Endothelial cell of umbilical vein (primary cell): ENCODE measurements around the gene AKAP13. TPM values are rescaled to one million over a fixed set of nuclear protein-coding genes. Genes with fewer than 3 reads are reported as not detected.

Source experiments
- BruUV-seq: library from RNA; stranded (reverse); fragments of 400-500 nt; replicated peaks from 2 replicates; lab custom pipeline; 2021; lab: Mats Ljungman, UMichigan
- CTCF ChIA-PET: fragments of 300-600, 350-600 bp; sonication (Branson Sonifier 250); formaldehyde crosslinking; loops from one replicate; lab custom pipeline; 2021; ENCODE audit warnings: antibody characterized with exemption, inconsistent platforms; lab: Charles Lee
- POLR2A ChIA-PET: fragments of 300-600, 350-600 bp; sonication (Branson Sonifier 250); formaldehyde crosslinking; loops from one replicate; lab custom pipeline; 2021; ENCODE audit warnings: antibody characterized with exemption, inconsistent platforms; lab: Charles Lee
- DNase-seq: peaks from one replicate; pipeline ENCODE4 v3.0.0-alpha.2; 2011; ENCODE audit warnings: low read depth, low spot score
- FAIRE-seq: peaks from 2 replicates; lab custom pipeline; 2011; peaks lifted over from hg19 to GRCh38; lab: Jason Lieb, UNC
- H2AFZ ChIP-seq: 2 replicates; pipeline ENCODE4 v1.6.0; 2012; ENCODE audit warnings: low read depth, low read length, control low read depth, inconsistent platforms
- H3K27ac ChIP-seq: 2 replicates; pipeline ENCODE4 v1.5.1; 2011; ENCODE audit warnings: low read depth, mild to moderate bottlenecking, control low read depth, low read length, moderate library complexity; ENCODE audit not compliant: insufficient read depth
- H3K27me3 ChIP-seq, 2 experiments: 2 replicates each; pipeline versions ENCODE4 v1.6.0 to v1.6.1; 2011; ENCODE audit warnings: low read length in 2 of 2, mixed read lengths in 1 of 2; ENCODE audit not compliant: control insufficient read depth in 2 of 2, insufficient read depth in 2 of 2
- H3K36me3 ChIP-seq, 2 experiments: 2 replicates in 1 of 2; 3 replicates in 1 of 2; pipeline ENCODE4 v1.5.1; 2011; ENCODE audit warnings: low read length in 2 of 2, mild to moderate bottlenecking in 1 of 2, moderate library complexity in 1 of 2; ENCODE audit not compliant: control insufficient read depth in 2 of 2, insufficient read depth in 2 of 2; ENCODE audit errors: extremely low read depth in 1 of 2
- H3K4me1 ChIP-seq: 3 replicates; pipeline ENCODE4 v1.5.1; 2011; ENCODE audit warnings: mild to moderate bottlenecking, low read length; ENCODE audit not compliant: control insufficient read depth, insufficient read depth; ENCODE audit errors: extremely low read depth
- H3K4me2 ChIP-seq: 2 replicates; pipeline ENCODE4 v1.6.1; 2011; ENCODE audit warnings: low read length, control low read depth, mixed read lengths; ENCODE audit not compliant: insufficient read depth
- H3K4me3 ChIP-seq, 3 experiments: fragments of 200-600 bp in 1 of 3; sonication (generic), shearing (Covaris generic) in 1 of 3; replicated peaks in 1 of 3; 2 replicates each; pipeline ENCODE4 v1.5.1; 2011 to 2016; ENCODE audit warnings: control low read depth in 3 of 3, low read length in 3 of 3, mild to moderate bottlenecking in 2 of 3, inconsistent platforms in 1 of 3, low read depth in 1 of 3, moderate library complexity in 1 of 3; ENCODE audit not compliant: insufficient read depth in 1 of 3
- H3K79me2 ChIP-seq: 2 replicates; pipeline ENCODE4 v1.6.0; 2012; ENCODE audit warnings: low read length, inconsistent platforms; ENCODE audit not compliant: control insufficient read depth, insufficient read depth
- H3K9ac ChIP-seq: replicated peaks from 2 replicates; pipeline ENCODE3; 2011; ENCODE audit warnings: low read length, control low read depth; ENCODE audit not compliant: insufficient read depth; ENCODE audit errors: extremely low read depth
- H3K9me1 ChIP-seq: replicated peaks from 3 replicates; pipeline ENCODE4 v1.6.0; 2011; ENCODE audit warnings: mild to moderate bottlenecking, low read length; ENCODE audit not compliant: control insufficient read depth, insufficient read depth; ENCODE audit errors: extremely low read depth
- H3K9me3 ChIP-seq: replicated peaks from 2 replicates; pipeline ENCODE4 v1.5.1; 2012; ENCODE audit warnings: low read length, inconsistent platforms; ENCODE audit not compliant: control insufficient read depth, insufficient read depth
- H4K20me1 ChIP-seq: replicated peaks from 2 replicates; pipeline ENCODE3; 2011; ENCODE audit warnings: mild to moderate bottlenecking, low read length; ENCODE audit not compliant: control insufficient read depth, insufficient read depth; ENCODE audit errors: extremely low read depth
- EZH2 ChIP-seq: IDR thresholded peaks from 2 replicates; pipeline ENCODE4 v1.6.1; 2012; ENCODE audit warnings: borderline replicate concordance, low read depth, mild to moderate bottlenecking, moderate library complexity, low read length, inconsistent platforms; ENCODE audit not compliant: severe bottlenecking
- FOS ChIP-seq: IDR thresholded peaks from 2 replicates; pipeline ENCODE4 v1.6.1; 2011; ENCODE audit warnings: mild to moderate bottlenecking, low read length, moderate library complexity, borderline replicate concordance; ENCODE audit not compliant: insufficient read depth
- GATA2 ChIP-seq: IDR thresholded peaks from 2 replicates; pipeline ENCODE4 v1.7.0; 2011; ENCODE audit warnings: low read depth, mild to moderate bottlenecking, moderate library complexity, mixed read lengths, low read length; ENCODE audit not compliant: insufficient read length, insufficient read depth
- JUN ChIP-seq: IDR thresholded peaks from 2 replicates; pipeline ENCODE4 v1.6.1; 2011; ENCODE audit warnings: borderline replicate concordance, low read depth; ENCODE audit not compliant: insufficient read length, insufficient read depth
- MYC ChIP-seq: IDR thresholded peaks from one replicate; pipeline ENCODE4 v1.6.1; 2011; ENCODE audit warnings: mild to moderate bottlenecking, low read depth, low read length
- POLR2A ChIP-seq: IDR thresholded peaks from 2 replicates; pipeline ENCODE4 v1.6.1; 2012; ENCODE audit warnings: low read depth, mild to moderate bottlenecking, control low read depth, low read length
- POLR2AphosphoS5 ChIP-seq: IDR thresholded peaks from 2 replicates; pipeline ENCODE4 v1.6.1; 2012; ENCODE audit warnings: low read depth, mild to moderate bottlenecking, control low read depth, low read length, moderate library complexity; ENCODE audit not compliant: insufficient read depth
- dilution Hi-C: fragments of 300-500 bp; cut with MboI; formaldehyde crosslinking; loops from one replicate; pipeline ENCODE4 v1.15.0; 2019; ENCODE audit warnings: low sequenced_read_pairs; ENCODE audit not compliant: extremely low pct_ligation_motif_present
- intact Hi-C: fragments of 100-400 bp; cut with micrococcal nuclease; formaldehyde crosslinking; loops from one replicate; pipeline ENCODE4 v1.10.0; 2022
- polyA plus RNA-seq, 4 experiments: library from polyadenylated mRNA; depleted of rRNA in 3 of 4; stranded (reverse) in 3 of 4; unstranded in 1 of 4; fragments of >200 nt; gene quantifications; 2 replicates each; pipeline versions ENCODE4 v1.2.1 to v1.2.3, GENCODE V29; 2011 to 2012; ENCODE audit warnings: missing spikeins in 1 of 4
- total RNA-seq: library from RNA; stranded (reverse); gene quantifications from 2 replicates; pipeline ENCODE4 v1.2.3, GENCODE V29; 2021
- TF ChIP-seq, protein P1 (sequence below): IDR thresholded peaks from 2 replicates; pipeline ENCODE4 v1.6.1; 2011; ENCODE audit not compliant: insufficient read depth, insufficient read length
- TF ChIP-seq, protein P2 (sequence below), 2 donors: IDR thresholded peaks; 1 replicate in 1 of 2; 2 replicates in 1 of 2; pipeline ENCODE4 v1.5.1; 2011; ENCODE audit warnings: low read length in 2 of 2, mild to moderate bottlenecking in 2 of 2, moderate library complexity in 2 of 2, control low read depth in 1 of 2, inconsistent platforms in 1 of 2, low read depth in 1 of 2; ENCODE audit not compliant: insufficient read depth in 1 of 2; ENCODE audit errors: extremely low read depth in 1 of 2

Gene AKAP13
- total and polyA plus RNA-seq, 2 donors (not counting 3 experiments of a cell fraction or from before 2014, with no cell fraction given): 22.8 to 87.8 TPM

DNA sequence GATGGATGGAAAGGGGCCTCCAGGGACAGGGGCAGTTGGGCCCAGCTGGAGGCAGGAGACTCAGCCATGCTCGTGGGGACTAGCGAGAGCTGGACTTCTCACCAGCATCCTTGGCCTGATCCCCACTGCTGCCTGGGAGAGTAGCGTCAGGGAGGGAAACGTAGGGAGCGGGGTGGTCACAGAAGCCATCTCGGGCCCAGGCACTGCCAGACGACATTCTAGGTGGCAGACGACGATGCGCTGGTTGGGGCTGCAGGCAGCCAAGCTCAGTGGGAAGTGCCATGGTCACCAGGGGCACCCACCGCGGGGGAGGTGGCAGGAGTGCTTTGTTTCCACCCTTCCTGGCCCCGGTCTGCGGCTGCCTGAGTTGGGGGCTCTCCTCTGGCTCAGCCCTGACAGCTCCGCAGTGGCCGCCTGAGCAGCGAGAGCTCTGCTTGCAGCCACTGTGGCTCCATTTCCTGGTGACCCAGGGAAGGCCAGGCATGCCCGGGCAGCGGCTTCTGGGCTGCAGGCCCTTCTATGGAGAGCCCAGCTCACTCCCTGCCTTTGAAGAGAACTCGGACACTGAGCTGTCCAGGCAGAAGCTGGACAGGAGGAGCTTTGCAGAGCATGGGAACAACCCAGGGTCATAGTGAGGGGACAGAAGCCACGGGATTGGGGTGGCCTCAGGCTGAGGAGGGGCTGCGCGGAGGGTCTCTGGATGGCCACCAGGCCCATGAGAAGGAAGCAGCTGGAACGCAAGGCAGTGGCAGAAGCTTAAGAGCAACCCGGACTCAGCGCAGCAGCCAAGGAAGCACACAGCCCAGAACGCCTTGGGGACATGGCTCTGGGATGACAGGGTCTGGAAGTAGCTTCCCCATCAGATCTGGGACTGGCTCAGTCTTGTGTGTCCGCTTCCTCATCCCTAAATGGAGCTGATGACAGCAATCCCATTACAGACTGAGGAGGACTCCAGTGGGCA lies 383.6 kb downstream of the AKAP13 start:
- H3K9me1 ChIP-seq: no peaks in the 10 kb centered on the region
- no peak overlapping the region for H3K4me3 ChIP-seq
- no peaks in the 10 kb centered on the region for H3K4me1 ChIP-seq
- H2AFZ ChIP-seq: no peak overlapping the region
- no peak for FAIRE-seq
- no peak overlapping the region for H3K4me2 ChIP-seq
- no peaks in the 10 kb centered on the region for H3K79me2 ChIP-seq
- ChIA-PET CTCF (interaction anchor here (1.0 to 1.4 kb wide), 3 partner anchors 10 to 76 kb away, joined by 3 read pairs; no protein-coding TSS in a partner anchor), POLR2A (no interaction called here)
- no peaks in the 10 kb centered on the region for H3K9me3 ChIP-seq
- H3K27me3 ChIP-seq: no peaks in the 10 kb centered on the region
- no peaks in the 10 kb centered on the region for H4K20me1 ChIP-seq
- H3K36me3 ChIP-seq: no peaks in the 10 kb centered on the region
- intact Hi-C loops (no loop called here), dilution Hi-C loops (no loop called here)
- BruUV-seq: no TSS peak
- no peak overlapping the region for H3K9ac ChIP-seq
- no peak for DNase-seq
- H3K27ac ChIP-seq: no peak overlapping the region
- TF ChIP-seq, protein P1, sequence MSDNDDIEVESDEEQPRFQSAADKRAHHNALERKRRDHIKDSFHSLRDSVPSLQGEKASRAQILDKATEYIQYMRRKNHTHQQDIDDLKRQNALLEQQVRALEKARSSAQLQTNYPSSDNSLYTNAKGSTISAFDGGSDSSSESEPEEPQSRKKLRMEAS: no peak
- TF ChIP-seq GATA2 (no peak), POLR2A (no peak), JUN (no peak), MYC (no peak), POLR2AphosphoS5 (no peak), FOS (no peak), EZH2 (no peak)
- TF ChIP-seq, protein P2, sequence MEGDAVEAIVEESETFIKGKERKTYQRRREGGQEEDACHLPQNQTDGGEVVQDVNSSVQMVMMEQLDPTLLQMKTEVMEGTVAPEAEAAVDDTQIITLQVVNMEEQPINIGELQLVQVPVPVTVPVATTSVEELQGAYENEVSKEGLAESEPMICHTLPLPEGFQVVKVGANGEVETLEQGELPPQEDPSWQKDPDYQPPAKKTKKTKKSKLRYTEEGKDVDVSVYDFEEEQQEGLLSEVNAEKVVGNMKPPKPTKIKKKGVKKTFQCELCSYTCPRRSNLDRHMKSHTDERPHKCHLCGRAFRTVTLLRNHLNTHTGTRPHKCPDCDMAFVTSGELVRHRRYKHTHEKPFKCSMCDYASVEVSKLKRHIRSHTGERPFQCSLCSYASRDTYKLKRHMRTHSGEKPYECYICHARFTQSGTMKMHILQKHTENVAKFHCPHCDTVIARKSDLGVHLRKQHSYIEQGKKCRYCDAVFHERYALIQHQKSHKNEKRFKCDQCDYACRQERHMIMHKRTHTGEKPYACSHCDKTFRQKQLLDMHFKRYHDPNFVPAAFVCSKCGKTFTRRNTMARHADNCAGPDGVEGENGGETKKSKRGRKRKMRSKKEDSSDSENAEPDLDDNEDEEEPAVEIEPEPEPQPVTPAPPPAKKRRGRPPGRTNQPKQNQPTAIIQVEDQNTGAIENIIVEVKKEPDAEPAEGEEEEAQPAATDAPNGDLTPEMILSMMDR (IDR thresholded peaks at IDR 0.05; ENCODE audit: extremely low read depth in 1 of 2, insufficient read depth in 1 of 2, low read depth in 1 of 2, low read length in 2 of 2): no peak
